Left ventricle myocardium inferior (tissue), 1 donor: ENCODE measurements around the gene NHEJ1. TPM values are rescaled to one million over a fixed set of nuclear protein-coding genes. Genes with fewer than 3 reads are reported as not detected.

Experiments
- DNase-seq: peaks from one replicate; pipeline ENCODE4 v3.0.0-alpha.2; 2020
- H3K27ac ChIP-seq: fragments of 200-600 bp; replicated peaks from 2 replicates; pipeline ENCODE4 v1.8.0; 2021
- H3K27me3 ChIP-seq: fragments of 200-600 bp; 2 replicates; pipeline ENCODE4 v1.8.0; 2021; ENCODE audit warnings: low read depth
- H3K36me3 ChIP-seq: fragments of 200-600 bp; 2 replicates; pipeline ENCODE4 v1.8.0; 2021
- H3K4me1 ChIP-seq: fragments of 200-600 bp; 2 replicates; pipeline ENCODE4 v1.8.0; 2021
- H3K4me3 ChIP-seq: fragments of 200-600 bp; 2 replicates; pipeline ENCODE4 v1.8.0; 2021; ENCODE audit warnings: mild to moderate bottlenecking, moderate library complexity
- H3K9me3 ChIP-seq: fragments of 200-600 bp; replicated peaks from 2 replicates; pipeline ENCODE4 v1.8.0; 2021
- CTCF ChIP-seq: fragments of 200-600 bp; IDR thresholded peaks from 2 replicates; pipeline ENCODE4 v1.8.0; 2021; ENCODE audit warnings: antibody characterized with exemption, mild to moderate bottlenecking, borderline replicate concordance
- intact Hi-C: fragments of 100-400 bp; cut with micrococcal nuclease; formaldehyde crosslinking; loops from one replicate; pipeline ENCODE4 v1.11.0; 2022
- total RNA-seq: library from RNA; stranded (reverse); fragmentation: NEBNext Ultra II Directional; extraction: Animal tissue kit (Norgen Biotek cat#: 25700); gene quantifications from one replicate; pipeline ENCODE4 v1.2.1, GENCODE V29; 2021
- donor health status: DM: no; HTN: yes; CAD: no; lungs with severe emphysema.

Gene NHEJ1
- total RNA-seq, 1 donor from 2014 or later: 6.4 TPM

GRCh38 chr2:219175486-219175885 is 14.9 kb upstream of the NHEJ1 start:
- intact Hi-C loops: no loop called here
- Histone ChIP-seq H3K4me1 (peaks cover 70% of the 10 kb centered on the region), H3K27ac (peak overlapping the region; percentile 99), H3K4me3 (peak overlapping the region; percentile 88), H3K27me3 (no peaks in the 10 kb centered on the region), H3K36me3 (peaks cover 44% of the 10 kb centered on the region), H3K9me3 (no peaks in the 10 kb centered on the region)
- DNase-seq: no peak
- no peak for TF ChIP-seq CTCF

- no peak for DNase-seq
- TF ChIP-seq CTCF: no peak
- no peaks in the 10 kb centered on the region for H3K9me3 ChIP-seq
- peaks cover 37% of the 10 kb centered on the region for H3K36me3 ChIP-seq
- no peak overlapping the region for H3K4me3 ChIP-seq
- peaks cover 70% of the 10 kb centered on the region for H3K4me1 ChIP-seq
- no peak overlapping the region for H3K27ac ChIP-seq
- H3K27me3 ChIP-seq: no peaks in the 10 kb centered on the region
- intact Hi-C loops: loop anchor here (5.0 kb wide), 1 partner anchor 122 kb away; no protein-coding TSS in a partner anchor
Observed at GRCh38 chr2:219174801-219175200, 14.2 kb upstream of the NHEJ1 start.

- Histone ChIP-seq H3K4me1 (peaks cover 63% of the 10 kb centered on the region), H3K4me3 (no peak overlapping the region), H3K9me3 (no peaks in the 10 kb centered on the region), H3K27ac (no peak overlapping the region), H3K36me3 (peaks cover 34% of the 10 kb centered on the region), H3K27me3 (no peaks in the 10 kb centered on the region)
- DNase-seq: no peak
- TF ChIP-seq CTCF: no peak
- intact Hi-C loops: loop anchor here (5.0 kb wide), 1 partner anchor 123 kb away; no protein-coding TSS in a partner anchor
Observed at GRCh38 chr2:219174146-219174545, 13.5 kb upstream of the NHEJ1 start.

GRCh38 chr2:219173176-219173575 is 12.6 kb upstream of the NHEJ1 start:
- no peak for DNase-seq
- Histone ChIP-seq H3K27ac (no peak overlapping the region), H3K4me1 (peaks cover 53% of the 10 kb centered on the region), H3K27me3 (no peaks in the 10 kb centered on the region), H3K4me3 (no peak overlapping the region), H3K9me3 (no peaks in the 10 kb centered on the region), H3K36me3 (peaks cover 34% of the 10 kb centered on the region)
- TF ChIP-seq CTCF: no peak
- intact Hi-C loops: loop anchor here (5.0 kb wide), 1 partner anchor 124 kb away; no protein-coding TSS in a partner anchor

- TF ChIP-seq CTCF: no peak
- Histone ChIP-seq H3K4me3 (no peak overlapping the region), H3K36me3 (peaks cover 34% of the 10 kb centered on the region), H3K4me1 (peaks cover 49% of the 10 kb centered on the region), H3K9me3 (no peaks in the 10 kb centered on the region), H3K27me3 (no peaks in the 10 kb centered on the region), H3K27ac (peak overlapping the region; percentile 63)
- no peak for DNase-seq
- intact Hi-C loops: loop anchor here (5.0 kb wide), 1 partner anchor 125 kb away; no protein-coding TSS in a partner anchor
Observed at GRCh38 chr2:219172231-219173154, 11.9 kb upstream of the NHEJ1 start.
